ENCODE data around the gene TMEM107. TPM values are rescaled to one million over a fixed set of nuclear protein-coding genes. Genes with fewer than 3 reads are reported as not detected.
A peak's percentile ranks its signal among the peaks of the same experiment; 100 is the strongest.

Gene TMEM107
- total RNA-seq, 4 donors from 2014 or later: 10.4 to 17.8 (median 13.6) TPM

DNA sequence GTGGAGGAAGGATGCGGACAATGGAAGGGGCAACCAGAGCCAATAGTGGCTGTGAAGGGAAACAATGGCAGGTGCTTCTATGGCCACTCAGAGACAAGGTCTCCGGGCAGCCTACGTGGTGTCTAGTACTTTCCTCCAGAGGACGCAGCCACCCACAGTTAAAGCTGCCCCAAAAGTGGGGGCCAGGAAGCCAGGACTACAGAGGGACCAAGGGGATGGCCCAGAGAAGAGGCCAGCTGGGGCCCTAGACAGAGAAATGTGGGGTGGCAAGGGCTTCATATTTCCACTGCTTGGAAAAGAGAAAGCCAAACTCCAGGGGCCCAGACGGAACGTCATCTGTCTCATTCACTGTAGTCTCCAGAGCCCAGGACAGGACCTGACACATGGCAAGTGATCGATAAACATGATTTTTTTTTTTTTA lies 23.1 kb downstream of the TMEM107 start:
- 58% methylated on average over 6 of the region's 7 CpGs for WGBS
- peaks cover 54 to 60% (median 59%) of the 10 kb centered on the region in 4 donors for H3K4me1 ChIP-seq
- intact Hi-C loops (cut with DNase I): loop anchor here (5.0 kb wide), 1 partner anchor 311 kb away; no protein-coding TSS in a partner anchor
- peak overlapping the region; percentile 72 to 93 (median 84) for H3K4me3 ChIP-seq
- H3K9me3 ChIP-seq: no peaks in the 10 kb centered on the region
- no peak for DNase-seq (ENCODE audit: extremely low spot score)
- peak overlapping the region; percentile 94 to 100 (median 100) for H3K27ac ChIP-seq (replicated peaks in 1 of 4)
- H3K27me3 ChIP-seq: no peaks in the 10 kb centered on the region
- TF ChIP-seq POLR2A (IDR thresholded peaks at IDR 0.05; ENCODE audit: low read depth): no peak
- TF ChIP-seq POLR2AphosphoS5 (IDR thresholded peaks at IDR 0.05): no peak
- no peak for TF ChIP-seq EP300 (IDR thresholded peaks at IDR 0.05)
- TF ChIP-seq, protein P1, sequence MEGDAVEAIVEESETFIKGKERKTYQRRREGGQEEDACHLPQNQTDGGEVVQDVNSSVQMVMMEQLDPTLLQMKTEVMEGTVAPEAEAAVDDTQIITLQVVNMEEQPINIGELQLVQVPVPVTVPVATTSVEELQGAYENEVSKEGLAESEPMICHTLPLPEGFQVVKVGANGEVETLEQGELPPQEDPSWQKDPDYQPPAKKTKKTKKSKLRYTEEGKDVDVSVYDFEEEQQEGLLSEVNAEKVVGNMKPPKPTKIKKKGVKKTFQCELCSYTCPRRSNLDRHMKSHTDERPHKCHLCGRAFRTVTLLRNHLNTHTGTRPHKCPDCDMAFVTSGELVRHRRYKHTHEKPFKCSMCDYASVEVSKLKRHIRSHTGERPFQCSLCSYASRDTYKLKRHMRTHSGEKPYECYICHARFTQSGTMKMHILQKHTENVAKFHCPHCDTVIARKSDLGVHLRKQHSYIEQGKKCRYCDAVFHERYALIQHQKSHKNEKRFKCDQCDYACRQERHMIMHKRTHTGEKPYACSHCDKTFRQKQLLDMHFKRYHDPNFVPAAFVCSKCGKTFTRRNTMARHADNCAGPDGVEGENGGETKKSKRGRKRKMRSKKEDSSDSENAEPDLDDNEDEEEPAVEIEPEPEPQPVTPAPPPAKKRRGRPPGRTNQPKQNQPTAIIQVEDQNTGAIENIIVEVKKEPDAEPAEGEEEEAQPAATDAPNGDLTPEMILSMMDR (IDR thresholded peaks at IDR 0.05): no peak
- peaks cover 27 to 35% (median 31%) of the 10 kb centered on the region in 4 donors for H3K36me3 ChIP-seq

DNA sequence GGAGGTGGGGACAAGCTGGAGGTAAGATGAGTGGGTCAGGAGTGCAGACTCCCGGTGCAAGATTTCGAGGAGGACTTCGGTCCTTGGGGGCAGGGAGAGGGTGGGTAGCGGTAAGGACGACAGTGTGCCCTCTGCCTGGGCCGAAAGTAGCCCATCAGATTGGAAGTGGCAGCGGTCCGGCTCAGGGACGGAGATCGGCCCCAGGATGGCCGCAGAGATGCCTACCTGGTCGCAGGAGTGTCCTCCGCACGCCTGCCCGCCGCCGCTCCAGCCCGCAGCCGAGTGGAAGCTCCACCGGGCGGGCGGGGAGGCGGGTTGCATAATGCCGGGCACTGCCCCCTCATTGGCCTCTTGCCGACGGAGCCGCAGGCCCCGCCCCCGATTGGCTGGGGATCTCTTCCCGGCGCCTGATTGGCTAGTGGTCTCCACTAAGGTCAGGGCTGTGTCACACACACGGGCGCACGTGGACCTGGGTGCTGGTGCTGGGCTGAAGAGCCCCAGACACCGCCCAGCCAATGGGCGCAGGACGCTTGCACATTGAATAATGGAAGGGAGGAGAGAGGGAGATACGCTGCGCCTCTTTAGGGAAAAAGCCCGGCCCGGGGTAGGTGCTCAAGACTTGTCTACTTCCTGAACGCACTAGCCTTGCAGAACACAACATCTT lies 23.9 kb downstream of the TMEM107 start, which contains the start of gene PER1:
Gene PER1 (minus strand): TSS at position 293 of the 664 bp plus-strand sequence. CDS start 1,698 bp downstream, outside the sequence.
- H3K27ac ChIP-seq (replicated peaks in 1 of 4): peak within 1 kb of the TSS; percentile 94 to 100 (median 100)
- peaks cover 54 to 60% (median 59%) of the 10 kb centered on the region in 4 donors for H3K4me1 ChIP-seq
- H3K27me3 ChIP-seq: no peaks in the 10 kb centered on the region
- TF ChIP-seq, protein P1 (IDR thresholded peaks at IDR 0.05): peak in 1 of 3 experiments; percentile 7
- TF ChIP-seq EP300 (IDR thresholded peaks at IDR 0.05): peak; percentile 2
- peak in 1 of 2 donors; percentile 99 for TF ChIP-seq POLR2AphosphoS5 (IDR thresholded peaks at IDR 0.05)
- peak; percentile 97 for TF ChIP-seq POLR2A (IDR thresholded peaks at IDR 0.05; ENCODE audit: low read depth)
- H3K4me3 ChIP-seq: peak within 1 kb of the TSS; percentile 72 to 93 (median 84)
- 6% methylated on average over 21 of the region's 42 CpGs for WGBS
- peak; percentile 99 for DNase-seq (ENCODE audit: extremely low spot score)
- intact Hi-C loops (cut with DNase I): loop anchor here (5.0 kb wide), 1 partner anchor 310 kb away; no protein-coding TSS in a partner anchor
- no peaks in the 10 kb centered on the region for H3K9me3 ChIP-seq
- peaks cover 35 to 43% (median 39%) of the 10 kb centered on the region in 4 donors for H3K36me3 ChIP-seq

DNA sequence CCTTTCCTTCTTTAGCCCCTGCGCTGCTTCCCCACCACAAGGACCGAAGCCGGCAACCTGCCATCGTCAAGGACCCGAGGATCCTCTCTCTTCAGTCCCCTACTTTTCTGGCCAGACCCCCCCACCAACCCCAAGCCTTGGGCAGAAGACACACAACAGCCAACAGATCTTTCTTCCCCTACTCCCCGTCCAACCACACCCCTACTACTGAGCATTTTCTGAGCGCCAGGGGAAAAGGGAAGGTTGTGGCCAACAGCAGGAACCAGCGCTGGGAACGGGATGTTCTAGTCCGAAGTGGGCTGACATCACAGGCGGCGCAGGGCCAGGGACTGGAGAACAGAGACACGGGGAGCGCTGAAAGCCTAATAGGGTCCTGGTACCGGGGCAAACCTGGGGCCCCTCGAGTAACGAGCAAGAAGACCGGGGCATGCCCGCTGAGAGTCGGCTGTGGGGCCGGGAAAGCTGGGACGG lies 24.5 kb downstream of the TMEM107 start:
- TF ChIP-seq, protein P1 (IDR thresholded peaks at IDR 0.05): no peak
- TF ChIP-seq EP300 (IDR thresholded peaks at IDR 0.05): peak; percentile 99
- TF ChIP-seq POLR2A (IDR thresholded peaks at IDR 0.05; ENCODE audit: low read depth): peak; percentile 54
- TF ChIP-seq POLR2AphosphoS5 (IDR thresholded peaks at IDR 0.05): peak in 1 of 2 donors; percentile 26
- WGBS: under 1% methylated on average over 21 of the region's 22 CpGs

DNA sequence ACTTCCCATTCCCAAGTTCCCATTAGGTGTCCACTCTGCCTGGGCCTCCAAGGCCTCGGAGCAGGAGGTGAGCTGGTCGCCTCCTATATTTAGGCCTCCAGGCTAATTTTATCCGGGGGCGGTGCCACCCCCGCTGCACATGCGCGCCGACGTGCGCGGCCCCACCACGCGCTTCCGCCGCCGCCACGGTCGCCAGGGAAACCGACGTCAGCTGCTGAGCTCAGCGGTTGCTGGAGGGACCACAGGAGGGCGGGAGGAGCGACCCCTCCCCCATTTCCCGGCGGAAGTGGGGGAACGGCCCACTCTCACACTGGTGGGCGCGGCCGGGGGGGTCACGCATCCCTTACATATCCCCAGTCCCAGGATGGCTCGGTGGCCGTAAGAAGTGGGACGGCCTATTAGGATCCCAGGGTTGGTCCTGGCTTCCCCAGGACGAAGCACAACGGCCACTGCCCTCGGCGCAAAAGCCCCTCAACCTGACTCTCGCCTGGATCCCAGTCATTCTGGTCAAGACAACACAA lies 25.0 kb downstream of the TMEM107 start:
- peak overlapping the region; percentile 72 to 93 (median 84) for H3K4me3 ChIP-seq
- WGBS: 0% methylated on average over 10 of the region's 38 CpGs
- TF ChIP-seq POLR2AphosphoS5 (IDR thresholded peaks at IDR 0.05) (peak in 1 of 2 donors; percentile 100), EP300 (IDR thresholded peaks at IDR 0.05) (peak; percentile 79), POLR2A (IDR thresholded peaks at IDR 0.05; ENCODE audit: low read depth) (no peak)
- TF ChIP-seq, protein P1 (IDR thresholded peaks at IDR 0.05): peak in 2 of 3 experiments; percentile 4 to 11
- peaks cover 45 to 53% (median 49%) of the 10 kb centered on the region in 4 donors for H3K36me3 ChIP-seq
- peak; percentile 96 for DNase-seq (ENCODE audit: extremely low spot score)
- peak overlapping the region; percentile 94 to 100 (median 100) for H3K27ac ChIP-seq (replicated peaks in 1 of 4)
- peaks cover 59 to 65% (median 64%) of the 10 kb centered on the region in 4 donors for H3K4me1 ChIP-seq
- intact Hi-C loops (cut with DNase I): loop anchor here (5.0 kb wide), 1 partner anchor 309 kb away; no protein-coding TSS in a partner anchor
- H3K9me3 ChIP-seq: no peaks in the 10 kb centered on the region
- H3K27me3 ChIP-seq: no peaks in the 10 kb centered on the region

More for the DNA sequence above, 24.5 kb downstream of the TMEM107 start:
- Histone ChIP-seq H3K27ac (replicated peaks in 1 of 4) (peak overlapping the region; percentile 94 to 100 (median 100)), H3K27me3 (no peaks in the 10 kb centered on the region), H3K4me1 (peaks cover 54 to 61% (median 59%) of the 10 kb centered on the region in 4 donors), H3K36me3 (peaks cover 40 to 48% (median 44%) of the 10 kb centered on the region in 4 donors), H3K9me3 (no peaks in the 10 kb centered on the region), H3K4me3 (peak overlapping the region; percentile 72 to 93 (median 84))
- peak; percentile 98 for DNase-seq (ENCODE audit: extremely low spot score)
- intact Hi-C loops (cut with DNase I): loop anchor here (5.0 kb wide), 1 partner anchor 309 kb away; no protein-coding TSS in a partner anchor

Measured in esophagus muscularis mucosa (tissue), 4 donors.